Kidney (tissue), 14 donors: ENCODE measurements around the gene EMP1. TPM values are rescaled to one million over a fixed set of nuclear protein-coding genes. Genes with fewer than 3 reads are reported as not detected.

Experiments
- DNase-seq, 5 donors: peaks; one replicate each; pipeline ENCODE4 v3.0.0-alpha.2; 2013 to 2020
- FAIRE-seq: peaks from 2 replicates; lab custom pipeline; 2012; peaks lifted over from hg19 to GRCh38; lab: Jason Lieb, UNC
- H3K27ac ChIP-seq, 2 donors: one replicate each; pipeline ENCODE4 v1.7.0; 2013; ENCODE audit warnings: low read depth in 2 of 2, low read length in 2 of 2, inconsistent platforms in 1 of 2
- H3K27me3 ChIP-seq: one replicate; pipeline ENCODE4 v1.7.1; 2013; ENCODE audit warnings: low read length, inconsistent platforms; ENCODE audit not compliant: control insufficient read depth, insufficient read depth
- H3K36me3 ChIP-seq, 3 donors: one replicate each; pipeline versions ENCODE4 v1.7.0 to v1.7.1; 2013; ENCODE audit warnings: low read length in 3 of 3, control low read depth in 1 of 3, inconsistent platforms in 1 of 3; ENCODE audit not compliant: insufficient read depth in 3 of 3, control insufficient read depth in 2 of 3
- H3K4me1 ChIP-seq, 3 donors: one replicate each; pipeline versions ENCODE4 v1.7.0 to v1.7.1; 2013; ENCODE audit warnings: low read length in 3 of 3, inconsistent platforms in 1 of 3, low read depth in 1 of 3; ENCODE audit not compliant: control insufficient read depth in 2 of 3, insufficient read depth in 2 of 3
- H3K4me3 ChIP-seq, 3 donors: one replicate each; pipeline versions ENCODE4 v1.7.0 to v1.8.1; 2013; ENCODE audit warnings: low read length in 3 of 3, control low read depth in 1 of 3, inconsistent platforms in 1 of 3
- H3K9ac ChIP-seq, 3 donors: one replicate each; pipeline versions ENCODE4 v1.7.0 to v1.7.1; 2013; ENCODE audit warnings: low read length in 3 of 3, control low read depth in 1 of 3, inconsistent platforms in 1 of 3
- H3K9me3 ChIP-seq, 3 donors: one replicate each; pipeline versions ENCODE4 v1.7.0 to v1.7.1; 2013; ENCODE audit warnings: low read length in 3 of 3, control low read depth in 1 of 3, inconsistent platforms in 1 of 3; ENCODE audit not compliant: control insufficient read depth in 2 of 3, insufficient read depth in 1 of 3
- intact Hi-C: fragments of 100-400 bp; cut with DNase I; formaldehyde crosslinking; loops from one replicate; pipeline ENCODE4 v1.11.1; 2022
- polyA plus RNA-seq: library from polyadenylated mRNA; stranded (reverse); fragments of 350-450 nt; fragmentation: Illumina TruSeq; extraction: RNeasy Lipid Tissue Mini Kit (QIAGEN cat#74804); gene quantifications from one replicate; pipeline ENCODE4 v1.2.3, GENCODE V29; 2014; ENCODE audit warnings: low read depth, low replicate concordance; ENCODE audit not compliant: insufficient read depth
- total RNA-seq: library from RNA; stranded (reverse); fragmentation: NEBNext Ultra II Directional; extraction: Animal tissue kit (Norgen Biotek cat#: 25700); gene quantifications from one replicate; pipeline ENCODE4 v1.2.1, GENCODE V29; 2021
- TF ChIP-seq, protein P1 (sequence below): IDR thresholded peaks from 3 replicates; pipeline ENCODE4 v1.5.1; 2012; ENCODE audit warnings: mild to moderate bottlenecking, moderate library complexity, borderline replicate concordance; ENCODE audit not compliant: insufficient read depth; ENCODE audit errors: extremely low read depth
- donor health status: control.
- donor health status: control.
- donor health status: control.
- donor health status: control.
- donor health status: control.
- donor health status: DM: yes; HTN: yes; CAD: no.
- donor health status: Normal renal cell carcinoma (clear cell type).

EMP1 gene
- total and polyA plus RNA-seq, 2 donors from 2014 or later, result 45.1 to 431 TPM

DNA sequence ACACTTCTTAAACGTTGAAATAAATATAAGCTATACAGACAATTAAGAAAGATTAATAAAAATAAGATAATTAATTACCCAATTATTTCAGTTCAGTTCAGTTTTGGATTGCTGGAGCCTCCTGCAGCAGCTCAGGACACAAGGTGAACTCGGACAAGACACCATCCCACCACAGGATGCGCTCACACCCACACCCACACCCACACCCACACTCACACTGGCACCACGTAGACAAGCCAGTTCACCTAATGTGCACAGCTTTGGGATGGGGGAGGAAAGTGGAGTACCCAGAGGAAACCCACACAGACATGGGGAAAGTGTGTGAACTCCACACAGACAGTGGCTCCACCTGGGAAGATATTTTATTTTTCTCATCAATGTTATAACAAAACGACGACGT is 32.1 kb downstream of the EMP1 start:
- TF ChIP-seq, protein P1, sequence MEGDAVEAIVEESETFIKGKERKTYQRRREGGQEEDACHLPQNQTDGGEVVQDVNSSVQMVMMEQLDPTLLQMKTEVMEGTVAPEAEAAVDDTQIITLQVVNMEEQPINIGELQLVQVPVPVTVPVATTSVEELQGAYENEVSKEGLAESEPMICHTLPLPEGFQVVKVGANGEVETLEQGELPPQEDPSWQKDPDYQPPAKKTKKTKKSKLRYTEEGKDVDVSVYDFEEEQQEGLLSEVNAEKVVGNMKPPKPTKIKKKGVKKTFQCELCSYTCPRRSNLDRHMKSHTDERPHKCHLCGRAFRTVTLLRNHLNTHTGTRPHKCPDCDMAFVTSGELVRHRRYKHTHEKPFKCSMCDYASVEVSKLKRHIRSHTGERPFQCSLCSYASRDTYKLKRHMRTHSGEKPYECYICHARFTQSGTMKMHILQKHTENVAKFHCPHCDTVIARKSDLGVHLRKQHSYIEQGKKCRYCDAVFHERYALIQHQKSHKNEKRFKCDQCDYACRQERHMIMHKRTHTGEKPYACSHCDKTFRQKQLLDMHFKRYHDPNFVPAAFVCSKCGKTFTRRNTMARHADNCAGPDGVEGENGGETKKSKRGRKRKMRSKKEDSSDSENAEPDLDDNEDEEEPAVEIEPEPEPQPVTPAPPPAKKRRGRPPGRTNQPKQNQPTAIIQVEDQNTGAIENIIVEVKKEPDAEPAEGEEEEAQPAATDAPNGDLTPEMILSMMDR, result no peak
- FAIRE-seq, result no peak
- H3K36me3 ChIP-seq, result no peaks in the 10 kb centered on the region
- no peak for DNase-seq
- H3K27me3 ChIP-seq, result no peaks in the 10 kb centered on the region
- no peak overlapping the region for H3K27ac ChIP-seq
- intact Hi-C loops, result no loop called here
- no peaks in the 10 kb centered on the region for H3K4me1 ChIP-seq
- no peaks in the 10 kb centered on the region for H3K9me3 ChIP-seq
- no peak overlapping the region for H3K4me3 ChIP-seq
- H3K9ac ChIP-seq, result no peak overlapping the region

DNA sequence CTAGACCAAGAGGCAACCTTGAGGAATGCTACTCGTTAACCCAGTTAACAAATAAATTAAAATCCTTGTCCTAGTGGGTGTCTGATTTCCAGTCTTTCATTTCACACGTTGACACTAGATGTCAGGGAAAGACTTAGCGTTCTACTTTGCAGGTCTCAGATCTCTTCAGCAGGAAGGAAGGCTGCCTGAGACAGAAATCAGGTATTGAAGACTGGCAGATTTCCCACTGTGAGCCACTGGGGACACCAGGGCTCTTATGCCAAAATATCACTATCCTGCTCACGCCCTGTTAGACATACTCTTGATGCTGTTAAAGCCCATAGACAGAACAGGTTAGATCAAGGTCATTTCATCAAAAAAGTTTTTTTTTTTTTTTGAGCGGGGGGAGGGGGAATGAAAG is 33.0 kb downstream of the EMP1 start:
- Histone ChIP-seq H3K4me1 (no peaks in the 10 kb centered on the region), H3K36me3 (no peaks in the 10 kb centered on the region), H3K9ac (no peak overlapping the region), H3K27me3 (no peaks in the 10 kb centered on the region), H3K27ac (no peak overlapping the region), H3K4me3 (no peak overlapping the region), H3K9me3 (no peaks in the 10 kb centered on the region)
- TF ChIP-seq, protein P1, result no peak
- FAIRE-seq, result no peak
- DNase-seq, result peak in 2 of 5 donors; percentile 21 to 41
- intact Hi-C loops, result no loop called here

DNA sequence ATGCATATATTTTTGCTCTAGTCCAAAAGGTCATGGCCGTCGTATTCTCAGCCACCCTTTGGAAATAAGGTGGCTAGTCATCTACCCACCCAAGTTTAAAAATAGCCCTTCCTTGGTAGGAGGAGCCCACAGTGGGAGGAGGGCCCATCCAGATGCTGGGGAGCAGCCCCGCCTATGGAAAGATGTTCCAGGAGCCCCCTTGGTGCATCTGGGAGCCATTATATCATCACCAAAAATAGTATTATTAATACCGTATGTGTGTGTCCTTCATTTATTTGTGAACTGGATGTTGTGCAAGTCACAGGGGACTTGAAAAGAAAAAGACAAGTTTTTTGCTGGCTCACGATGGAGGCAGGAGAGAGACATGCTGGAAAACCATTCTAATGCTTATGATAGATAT is 34.0 kb downstream of the EMP1 start:
- no peak overlapping the region for H3K27ac ChIP-seq
- H3K9me3 ChIP-seq, result no peaks in the 10 kb centered on the region
- H3K36me3 ChIP-seq, result no peaks in the 10 kb centered on the region
- no peaks in the 10 kb centered on the region for H3K4me1 ChIP-seq
- intact Hi-C loops, result no loop called here
- H3K4me3 ChIP-seq, result no peak overlapping the region
- TF ChIP-seq, protein P1, result no peak
- no peak for FAIRE-seq
- no peak overlapping the region for H3K9ac ChIP-seq
- H3K27me3 ChIP-seq, result no peaks in the 10 kb centered on the region
- no peak for DNase-seq
